Neutrophil (primary cell): Measurements from ENCODE around the gene KDELR3.

Source experiments
- H3K27ac ChIP-seq: fragments of 200-600 bp; sonication (generic); 2 replicates; pipeline ENCODE4 v1.5.1; 2016; ENCODE audit warnings: mild to moderate bottlenecking, moderate library complexity
- H3K27me3 ChIP-seq: fragments of 200-600 bp; sonication (generic); 2 replicates; pipeline ENCODE4 v1.6.0; 2016; ENCODE audit warnings: mild to moderate bottlenecking
- H3K36me3 ChIP-seq: fragments of 200-600 bp; sonication (generic); 2 replicates; pipeline ENCODE4 v1.5.1; 2017
- H3K4me1 ChIP-seq, 2 experiments: fragments of 200-600 bp in 1 of 2; sonication (generic) in 1 of 2; 1 replicate in 1 of 2; 2 replicates in 1 of 2; pipeline versions ENCODE4 v1.5.1 to v1.6.1; 2013 to 2016; ENCODE audit warnings: low read depth in 1 of 2, low read length in 1 of 2, mild to moderate bottlenecking in 1 of 2, moderate library complexity in 1 of 2; ENCODE audit not compliant: control insufficient read depth in 1 of 2, insufficient read depth in 1 of 2
- H3K4me3 ChIP-seq, 2 experiments: fragments of 200-600 bp in 1 of 2; sonication (generic) in 1 of 2; 1 replicate in 1 of 2; 2 replicates in 1 of 2; pipeline ENCODE4 v1.5.1; 2013 to 2016; ENCODE audit warnings: low read depth in 1 of 2, low read length in 1 of 2, mild to moderate bottlenecking in 1 of 2, moderate library complexity in 1 of 2
- H3K9me3 ChIP-seq: fragments of 200-600 bp; sonication (generic); 2 replicates; pipeline ENCODE4 v1.5.1; 2016
- CTCF ChIP-seq: fragments of 200-600 bp; sonication (generic); IDR thresholded peaks from 2 replicates; pipeline ENCODE4 v1.5.1; 2016; ENCODE audit warnings: antibody characterized with exemption

KDELR3 gene

DNA sequence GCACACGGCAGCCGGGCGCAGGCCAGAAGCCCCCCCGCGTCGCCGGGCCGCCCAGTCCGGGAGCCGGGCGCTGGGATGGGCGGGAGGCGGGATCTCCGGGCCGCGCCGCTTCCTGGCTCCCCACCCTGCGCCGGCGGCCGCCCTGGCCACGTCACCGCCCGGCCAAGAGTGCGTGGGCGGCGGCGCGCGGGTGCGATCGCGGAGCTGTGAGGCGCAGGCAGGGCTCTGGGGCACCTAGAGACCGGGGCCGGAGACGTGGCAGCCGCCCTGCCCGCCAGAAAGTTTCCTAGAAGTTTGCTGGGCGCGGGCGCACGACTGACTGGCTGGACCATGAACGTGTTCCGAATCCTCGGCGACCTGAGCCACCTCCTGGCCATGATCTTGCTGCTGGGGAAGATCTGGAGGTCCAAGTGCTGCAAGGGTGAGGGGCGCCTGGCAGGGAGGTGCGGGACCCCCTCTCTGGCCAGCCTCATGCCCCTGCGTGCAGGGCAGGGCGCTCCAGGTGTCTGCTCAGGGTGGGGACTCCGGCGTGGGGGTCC lies at the start of gene KDELR3:
KDELR3 (plus strand) TSS at position 193 of the 539 bp plus-strand sequence; CDS start at position 331, 138 bp downstream.
- Histone ChIP-seq H3K27ac (no peak within 1 kb of the TSS), H3K27me3 (peaks cover 66% of the 10 kb centered on the region), H3K4me1 (peaks cover 3 to 6% of the 10 kb centered on the region in 2 experiments), H3K9me3 (no peaks in the 10 kb centered on the region), H3K36me3 (no peaks in the 10 kb centered on the region), H3K4me3 (no peak within 1 kb of the TSS)
- TF ChIP-seq CTCF, result no peak

DNA sequence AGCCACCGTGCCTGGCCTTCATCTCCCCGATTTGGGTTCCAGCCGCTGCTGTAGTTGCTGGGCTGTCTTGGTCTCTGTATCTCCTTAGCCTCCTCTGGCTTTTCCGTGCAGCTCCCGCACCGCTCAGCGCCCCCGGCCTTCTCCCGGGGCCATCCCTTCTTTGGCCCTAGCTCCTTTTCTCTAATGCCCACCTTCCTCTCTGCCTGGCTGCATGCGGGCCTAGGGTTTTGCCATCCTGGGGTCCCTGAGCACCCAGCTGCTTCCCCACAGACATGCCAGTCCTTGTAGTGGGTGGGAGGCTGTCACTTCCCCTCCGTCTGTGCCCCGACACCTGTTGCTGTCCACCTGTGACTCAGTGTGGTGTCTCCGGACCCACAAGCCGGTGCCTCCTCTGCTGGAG lies 49.3 kb upstream of the KDELR3 start:
- no peak for TF ChIP-seq CTCF
- Histone ChIP-seq H3K4me1 (peaks cover 0 to 5% of the 10 kb centered on the region in 2 experiments), H3K27ac (no peak overlapping the region), H3K9me3 (no peaks in the 10 kb centered on the region), H3K36me3 (no peaks in the 10 kb centered on the region), H3K27me3 (no peaks in the 10 kb centered on the region), H3K4me3 (no peak overlapping the region)

GRCh38 chr22:38419121-38419857 lies 48.6 kb upstream of the KDELR3 start:
- Histone ChIP-seq H3K9me3 (no peaks in the 10 kb centered on the region), H3K4me3 (no peak overlapping the region), H3K27me3 (no peaks in the 10 kb centered on the region), H3K27ac (no peak overlapping the region), H3K36me3 (no peaks in the 10 kb centered on the region), H3K4me1 (peaks cover 0 to 10% of the 10 kb centered on the region in 2 experiments)
- TF ChIP-seq CTCF, result no peak

- no peaks in the 10 kb centered on the region for H3K27me3 ChIP-seq
- no peak overlapping the region for H3K4me3 ChIP-seq
- no peak overlapping the region for H3K27ac ChIP-seq
- H3K36me3 ChIP-seq, result no peaks in the 10 kb centered on the region
- TF ChIP-seq CTCF, result no peak
- H3K4me1 ChIP-seq, result peaks cover 0 to 10% of the 10 kb centered on the region in 2 experiments
- no peaks in the 10 kb centered on the region for H3K9me3 ChIP-seq
Observed at GRCh38 chr22:38419858-38420160, 48.1 kb upstream of the KDELR3 start.

DNA sequence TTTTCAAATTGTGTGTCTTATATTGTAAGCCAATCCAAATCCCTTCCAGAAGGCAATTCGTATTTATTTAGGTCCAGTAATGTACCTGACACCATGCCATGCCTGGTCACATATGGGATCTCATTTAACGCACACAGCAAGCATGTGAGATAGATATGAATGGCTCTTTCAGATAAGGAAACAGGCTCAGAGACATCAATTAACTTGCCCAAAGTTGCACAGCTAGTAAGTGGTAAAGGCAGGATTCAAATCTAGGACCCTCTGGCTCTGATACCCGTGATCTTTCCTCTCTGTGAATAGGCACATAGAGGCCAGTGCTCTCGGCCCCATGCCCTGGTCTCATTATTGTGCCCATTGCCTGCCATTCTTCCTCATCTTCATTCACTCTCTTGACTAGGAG lies 47.2 kb upstream of the KDELR3 start:
- no peaks in the 10 kb centered on the region for H3K36me3 ChIP-seq

More for the DNA sequence above, 47.2 kb upstream of the KDELR3 start:
- Histone ChIP-seq H3K4me3 (no peak overlapping the region), H3K4me1 (peaks cover 0 to 10% of the 10 kb centered on the region in 2 experiments), H3K27me3 (no peaks in the 10 kb centered on the region), H3K9me3 (no peaks in the 10 kb centered on the region), H3K27ac (no peak overlapping the region)
- TF ChIP-seq CTCF, result no peak
